Activated naive CD8-positive, alpha-beta T cell treated with anti-CD3 and anti-CD28 coated beads for 36 hours (primary cell): ENCODE measurements around the gene CCDC59. TPM values are rescaled to one million over a fixed set of nuclear protein-coding genes. Genes with fewer than 3 reads are reported as not detected.
"Not testable (repeated sequence)": the region's sequence is repeated elsewhere in the genome, so short reads cannot be mapped to it uniquely, and the experiment has no call there.

Experiments used
- DNase-seq: peaks from one replicate; pipeline ENCODE4 v3.0.0; 2021
- H3K27ac Mint-ChIP-seq: one replicate; pipeline ENCODE4 v1.8.0; 2022; ENCODE audit warnings: mild to moderate bottlenecking, moderate library complexity, mixed read lengths
- H3K27me3 Mint-ChIP-seq: one replicate; pipeline ENCODE4 v1.8.0; 2022; ENCODE audit warnings: mild to moderate bottlenecking, mixed read lengths
- H3K36me3 Mint-ChIP-seq: one replicate; pipeline ENCODE4 v1.8.0; 2021; ENCODE audit warnings: mild to moderate bottlenecking, mixed read lengths
- H3K4me1 Mint-ChIP-seq: one replicate; pipeline ENCODE4 v1.8.0; 2021; ENCODE audit warnings: mixed read lengths
- H3K4me3 Mint-ChIP-seq: one replicate; pipeline ENCODE4 v1.8.0; 2022; ENCODE audit warnings: mild to moderate bottlenecking, moderate library complexity, mixed read lengths
- H3K9me3 Mint-ChIP-seq: one replicate; pipeline ENCODE4 v1.8.0; 2022; ENCODE audit warnings: mixed read lengths
- total RNA-seq, 2 experiments: library from RNA; stranded (reverse); gene quantifications; one replicate each; pipeline ENCODE4 v1.2.3, GENCODE V29; 2021

CCDC59 gene
- 100 to 1,000 TPM; 140 to 141 TPM for total RNA-seq

GRCh38 chr12:82358200-82359114 is at the start of gene CCDC59, which contains the start of gene METTL25:
CCDC59 (minus strand) TSS chr12:82358387; CDS start chr12:82358376, 11 bp downstream.
METTL25 (plus strand) TSS chr12:82358529; CDS start chr12:82358566, 37 bp downstream.
- Mint-ChIP-seq H3K27me3 (no peaks in the 10 kb centered on the region), H3K27ac (peak within 1 kb of the TSS; percentile 99), H3K36me3 (peaks cover 31% of the 10 kb centered on the region), H3K9me3 (peaks cover 2% of the 10 kb centered on the region), H3K4me3 (peak within 1 kb of the TSS; percentile 97), H3K4me1 (peaks cover 52% of the 10 kb centered on the region)
- DNase-seq, result peak; percentile 93

GRCh38 chr12:82407481-82407880 is 49.3 kb upstream of the CCDC59 start:
- no peak overlapping the region for H3K27ac Mint-ChIP-seq
- peaks cover 10% of the 10 kb centered on the region for H3K36me3 Mint-ChIP-seq
- no peak overlapping the region for H3K4me3 Mint-ChIP-seq
- no peaks in the 10 kb centered on the region for H3K9me3 Mint-ChIP-seq
- no peak for DNase-seq
- H3K27me3 Mint-ChIP-seq, result no peaks in the 10 kb centered on the region
- no peaks in the 10 kb centered on the region for H3K4me1 Mint-ChIP-seq

GRCh38 chr12:82406651-82407050 is 48.5 kb upstream of the CCDC59 start:
- H3K27me3 Mint-ChIP-seq, result no peaks in the 10 kb centered on the region
- H3K27ac Mint-ChIP-seq, result no peak overlapping the region
- H3K4me1 Mint-ChIP-seq, result no peaks in the 10 kb centered on the region
- H3K9me3 Mint-ChIP-seq, result no peaks in the 10 kb centered on the region
- peaks cover 10% of the 10 kb centered on the region for H3K36me3 Mint-ChIP-seq
- DNase-seq, result no peak
- H3K4me3 Mint-ChIP-seq, result no peak overlapping the region

GRCh38 chr12:82400819-82401218 is 42.6 kb upstream of the CCDC59 start:
- peaks cover 13% of the 10 kb centered on the region for H3K36me3 Mint-ChIP-seq
- H3K4me1 Mint-ChIP-seq, result no peaks in the 10 kb centered on the region
- H3K4me3 Mint-ChIP-seq, result no peak overlapping the region

GRCh38 chr12:82398879-82399278 is 40.7 kb upstream of the CCDC59 start:
- no peaks in the 10 kb centered on the region for H3K9me3 Mint-ChIP-seq
- peaks cover 12% of the 10 kb centered on the region for H3K36me3 Mint-ChIP-seq
- no peaks in the 10 kb centered on the region for H3K4me1 Mint-ChIP-seq
- no peak overlapping the region for H3K4me3 Mint-ChIP-seq
- no peak overlapping the region for H3K27ac Mint-ChIP-seq
- no peak for DNase-seq
- H3K27me3 Mint-ChIP-seq, result no peaks in the 10 kb centered on the region

More at GRCh38 chr12:82400819-82401218, 42.6 kb upstream of the CCDC59 start:
- Mint-ChIP-seq H3K27ac (no peak overlapping the region), H3K27me3 (no peaks in the 10 kb centered on the region), H3K9me3 (no peaks in the 10 kb centered on the region)
- no peak for DNase-seq

GRCh38 chr12:82383930-82384552 is 25.9 kb upstream of the CCDC59 start:
- peaks cover 2% of the 10 kb centered on the region for H3K9me3 Mint-ChIP-seq
- no peak overlapping the region for H3K4me3 Mint-ChIP-seq
- no peak for DNase-seq
- peaks cover 5% of the 10 kb centered on the region for H3K36me3 Mint-ChIP-seq
- H3K27me3 Mint-ChIP-seq, result no peaks in the 10 kb centered on the region
- H3K4me1 Mint-ChIP-seq, result peaks cover 3% of the 10 kb centered on the region
- no peak overlapping the region for H3K27ac Mint-ChIP-seq

GRCh38 chr12:82378997-82379396 is 20.8 kb upstream of the CCDC59 start:
- H3K27me3 Mint-ChIP-seq, result no peaks in the 10 kb centered on the region
- no peak for DNase-seq
- H3K9me3 Mint-ChIP-seq, result peaks cover 7% of the 10 kb centered on the region
- no peak overlapping the region for H3K4me3 Mint-ChIP-seq
- H3K36me3 Mint-ChIP-seq, result peaks cover 13% of the 10 kb centered on the region
- no peaks in the 10 kb centered on the region for H3K4me1 Mint-ChIP-seq
- H3K27ac Mint-ChIP-seq, result no peak overlapping the region

- H3K27me3 Mint-ChIP-seq, result no peaks in the 10 kb centered on the region
- H3K4me3 Mint-ChIP-seq, result no peak overlapping the region
- peaks cover 7% of the 10 kb centered on the region for H3K9me3 Mint-ChIP-seq
- no peaks in the 10 kb centered on the region for H3K4me1 Mint-ChIP-seq
- H3K27ac Mint-ChIP-seq, result no peak overlapping the region
- DNase-seq, result no peak
- H3K36me3 Mint-ChIP-seq, result peaks cover 35% of the 10 kb centered on the region
Measured at GRCh38 chr12:82375201-82375600, 17.0 kb upstream of the CCDC59 start.

- Mint-ChIP-seq H3K4me1 (peaks cover 21% of the 10 kb centered on the region), H3K4me3 (no peak overlapping the region), H3K27ac (no peak overlapping the region), H3K27me3 (no peaks in the 10 kb centered on the region), H3K9me3 (peaks cover 6% of the 10 kb centered on the region), H3K36me3 (peaks cover 15% of the 10 kb centered on the region)
- DNase-seq, result no peak
Measured at GRCh38 chr12:82366197-82366596, 8.0 kb upstream of the CCDC59 start.

GRCh38 chr12:82363990-82364389 is 5.8 kb upstream of the CCDC59 start:
- H3K27ac Mint-ChIP-seq, result no peak overlapping the region

GRCh38 chr12:82361461-82361915 is 3.3 kb upstream of the CCDC59 start:
- H3K4me3 Mint-ChIP-seq, result no peak overlapping the region
- H3K9me3 Mint-ChIP-seq, result peaks cover 2% of the 10 kb centered on the region
- H3K36me3 Mint-ChIP-seq, result peaks cover 21% of the 10 kb centered on the region
- no peak for DNase-seq
- H3K27ac Mint-ChIP-seq, result no peak overlapping the region
- H3K27me3 Mint-ChIP-seq, result no peaks in the 10 kb centered on the region
- H3K4me1 Mint-ChIP-seq, result peaks cover 42% of the 10 kb centered on the region

More at GRCh38 chr12:82363990-82364389, 5.8 kb upstream of the CCDC59 start:
- Mint-ChIP-seq H3K4me1 (peaks cover 37% of the 10 kb centered on the region), H3K9me3 (peaks cover 2% of the 10 kb centered on the region), H3K36me3 (peaks cover 12% of the 10 kb centered on the region), H3K4me3 (no peak overlapping the region), H3K27me3 (no peaks in the 10 kb centered on the region)
- DNase-seq, result no peak

GRCh38 chr12:82360834-82361233 is 2.6 kb upstream of the CCDC59 start:
- not testable (repeated sequence) for H3K9me3 Mint-ChIP-seq, H3K27ac Mint-ChIP-seq, DNase-seq, H3K27me3 Mint-ChIP-seq, H3K4me3 Mint-ChIP-seq
- peaks cover 45% of the 10 kb centered on the region for H3K4me1 Mint-ChIP-seq
- H3K36me3 Mint-ChIP-seq, result peaks cover 24% of the 10 kb centered on the region

- DNase-seq, result no peak
Measured at GRCh38 chr12:82359115-82359478, 910 bp upstream of the CCDC59 start.

GRCh38 chr12:82357845-82358199 is 365 bp downstream of the CCDC59 start:
- peaks cover 47% of the 10 kb centered on the region for H3K4me1 Mint-ChIP-seq
- peaks cover 35% of the 10 kb centered on the region for H3K36me3 Mint-ChIP-seq
- H3K4me3 Mint-ChIP-seq, result peak overlapping the region; percentile 97
- peaks cover 2% of the 10 kb centered on the region for H3K9me3 Mint-ChIP-seq
- H3K27me3 Mint-ChIP-seq, result no peaks in the 10 kb centered on the region
- H3K27ac Mint-ChIP-seq, result peak overlapping the region; percentile 99
- no peak for DNase-seq

More at GRCh38 chr12:82359115-82359478, 910 bp upstream of the CCDC59 start:
- Mint-ChIP-seq H3K4me3 (peak overlapping the region; percentile 97), H3K9me3 (peaks cover 2% of the 10 kb centered on the region), H3K4me1 (peaks cover 52% of the 10 kb centered on the region), H3K27me3 (no peaks in the 10 kb centered on the region), H3K27ac (peak overlapping the region; percentile 99), H3K36me3 (peaks cover 28% of the 10 kb centered on the region)

GRCh38 chr12:82357340-82357739 is 847 bp downstream of the CCDC59 start:
- Mint-ChIP-seq H3K9me3 (peaks cover 2% of the 10 kb centered on the region), H3K4me1 (peaks cover 42% of the 10 kb centered on the region), H3K27ac (peak overlapping the region; percentile 99), H3K4me3 (peak overlapping the region; percentile 97), H3K27me3 (no peaks in the 10 kb centered on the region), H3K36me3 (peaks cover 35% of the 10 kb centered on the region)
- no peak for DNase-seq
